Fibroblast of skin of left quadriceps (primary cell): ENCODE measurements around the gene CINP.
"Not testable (repeated sequence)": the region's sequence is repeated elsewhere in the genome, so short reads cannot be mapped to it uniquely, and the experiment has no call there.

Source experiments
- DNase-seq, 2 experiments: peaks; one replicate each; pipeline ENCODE4 v3.0.0-alpha.2; 2013; ENCODE audit warnings: low read depth in 2 of 2

Gene CINP

GRCh38 chr14:102320671-102321455, 41.8 kb downstream of the CINP start:
- DNase-seq = no peak

- DNase-seq = no peak
Measured at GRCh38 chr14:102320033-102320660, 42.5 kb downstream of the CINP start.

GRCh38 chr14:102319351-102320032, 43.2 kb downstream of the CINP start, which contains the start of gene ZNF839:
Gene ZNF839, plus strand, starts transcription at chr14:102319746. Its CDS starts 20 bp downstream, at chr14:102319766.
- peak; percentile 78 to 80 for DNase-seq

- no peak for DNase-seq
Measured at GRCh38 chr14:102318781-102319276, 43.9 kb downstream of the CINP start.

- no peak for DNase-seq
Measured at GRCh38 chr14:102317564-102318248, 45.0 kb downstream of the CINP start.

- DNase-seq = peak; percentile 79 to 82
Measured at GRCh38 chr14:102316743-102317563, 45.7 kb downstream of the CINP start.

- DNase-seq = peak; percentile 54 to 58
Measured at GRCh38 chr14:102316338-102316742, 46.4 kb downstream of the CINP start.

- DNase-seq = no peak
Measured at GRCh38 chr14:102315121-102315520, 47.6 kb downstream of the CINP start.

- peak; percentile 34 to 42 for DNase-seq
Measured at GRCh38 chr14:102314242-102315011, 48.3 kb downstream of the CINP start.

GRCh38 chr14:102304611-102305506, 57.8 kb downstream of the CINP start, which contains the start of gene MOK:
Gene MOK, minus strand, starts transcription at chr14:102305164. Its CDS starts 196 bp downstream, at chr14:102304968.
- DNase-seq = peak; percentile 86 to 89

- no peak for DNase-seq
Measured at GRCh38 chr14:102303664-102304063, 59.0 kb downstream of the CINP start.

GRCh38 chr14:102298303-102299070, 64.2 kb downstream of the CINP start:
- DNase-seq = not testable (repeated sequence)
